Endothelial cell (in vitro differentiated cells): Measurements from ENCODE around the gene MND1. TPM values are rescaled to one million over a fixed set of nuclear protein-coding genes. Genes with fewer than 3 reads are reported as not detected.

Experiments used
- DNase-seq: peaks from one replicate; pipeline ENCODE4 v3.0.0; 2021; ENCODE audit warnings: low spot score
- H3K27ac Mint-ChIP-seq: one replicate; pipeline ENCODE4 v1.8.0; 2021; ENCODE audit warnings: mixed read lengths, inconsistent platforms; ENCODE audit not compliant: unreplicated experiment
- H3K27me3 Mint-ChIP-seq: one replicate; pipeline ENCODE4 v1.8.0; 2021; ENCODE audit warnings: mild to moderate bottlenecking, moderate library complexity, mixed read lengths, inconsistent platforms; ENCODE audit not compliant: unreplicated experiment
- H3K36me3 Mint-ChIP-seq: one replicate; pipeline ENCODE4 v1.8.0; 2021; ENCODE audit warnings: mild to moderate bottlenecking, low read depth, mixed read lengths, inconsistent platforms; ENCODE audit not compliant: unreplicated experiment
- H3K4me1 Mint-ChIP-seq: one replicate; pipeline ENCODE4 v1.8.0; 2021; ENCODE audit warnings: mild to moderate bottlenecking, mixed read lengths, inconsistent platforms; ENCODE audit not compliant: unreplicated experiment
- H3K4me3 Mint-ChIP-seq: one replicate; pipeline ENCODE4 v1.8.0; 2021; ENCODE audit warnings: mild to moderate bottlenecking, mixed read lengths, inconsistent platforms; ENCODE audit not compliant: unreplicated experiment
- H3K9me3 Mint-ChIP-seq: one replicate; pipeline ENCODE4 v1.8.0; 2021; ENCODE audit warnings: mixed read lengths, inconsistent platforms; ENCODE audit not compliant: unreplicated experiment
- total RNA-seq: library from RNA; stranded (reverse); fragmentation: NEBNext Ultra II Directional; extraction: Animal tissue kit (Norgen Biotek cat#: 25700); gene quantifications from one replicate; pipeline ENCODE4 v1.2.1, GENCODE V29; 2021; ENCODE audit not compliant: unreplicated experiment
- TF ChIP-seq, protein P1 (sequence below): fragments of 200-600 bp; sonication (generic); IDR thresholded peaks from one replicate; pipeline ENCODE4 v1.5.0; 2021; ENCODE audit warnings: antibody characterized with exemption; ENCODE audit not compliant: unreplicated experiment

Gene MND1
- total RNA-seq, 1 donor from 2014 or later = 5.5 TPM

DNA sequence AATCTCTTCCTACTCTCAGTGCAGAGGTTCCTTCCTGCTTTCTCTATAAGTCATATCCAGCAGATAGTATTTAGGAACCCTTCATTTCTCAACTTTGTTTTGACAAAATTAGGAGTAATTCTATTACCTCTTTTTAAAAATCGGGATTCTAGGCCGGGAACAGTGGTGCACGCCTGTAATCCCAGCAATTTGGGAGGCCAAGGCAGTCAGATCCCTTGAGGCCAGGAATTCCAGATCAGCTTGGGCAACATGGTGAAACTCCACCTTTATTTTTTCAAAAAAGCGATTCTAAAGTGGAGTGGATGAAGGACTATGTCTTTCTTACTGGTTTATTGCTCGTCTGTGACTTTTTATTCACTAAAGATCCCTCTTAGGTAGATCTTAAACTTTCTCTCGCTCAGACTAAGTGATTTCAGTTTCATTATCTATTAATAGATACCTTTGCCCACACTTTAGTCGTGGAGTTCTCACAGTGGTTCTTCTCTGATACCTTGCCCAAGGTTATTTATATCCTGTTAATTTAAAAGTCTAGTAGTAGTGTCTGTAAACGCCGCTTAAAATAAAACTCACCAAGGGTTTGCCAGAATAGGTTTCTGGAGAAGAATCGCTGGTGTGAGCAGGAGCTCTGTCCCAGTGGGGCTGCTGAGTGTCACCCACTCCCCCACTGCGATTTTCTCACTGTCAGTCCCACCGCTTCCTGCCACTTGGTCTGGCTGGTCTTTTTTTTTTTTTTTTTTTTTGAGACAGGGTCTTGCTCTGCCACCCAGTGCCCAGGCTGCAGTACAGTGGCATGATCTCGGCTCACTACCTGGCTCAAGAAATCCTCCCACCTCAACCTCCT lies 94.6 kb downstream of the MND1 start:
- TF ChIP-seq, protein P1, sequence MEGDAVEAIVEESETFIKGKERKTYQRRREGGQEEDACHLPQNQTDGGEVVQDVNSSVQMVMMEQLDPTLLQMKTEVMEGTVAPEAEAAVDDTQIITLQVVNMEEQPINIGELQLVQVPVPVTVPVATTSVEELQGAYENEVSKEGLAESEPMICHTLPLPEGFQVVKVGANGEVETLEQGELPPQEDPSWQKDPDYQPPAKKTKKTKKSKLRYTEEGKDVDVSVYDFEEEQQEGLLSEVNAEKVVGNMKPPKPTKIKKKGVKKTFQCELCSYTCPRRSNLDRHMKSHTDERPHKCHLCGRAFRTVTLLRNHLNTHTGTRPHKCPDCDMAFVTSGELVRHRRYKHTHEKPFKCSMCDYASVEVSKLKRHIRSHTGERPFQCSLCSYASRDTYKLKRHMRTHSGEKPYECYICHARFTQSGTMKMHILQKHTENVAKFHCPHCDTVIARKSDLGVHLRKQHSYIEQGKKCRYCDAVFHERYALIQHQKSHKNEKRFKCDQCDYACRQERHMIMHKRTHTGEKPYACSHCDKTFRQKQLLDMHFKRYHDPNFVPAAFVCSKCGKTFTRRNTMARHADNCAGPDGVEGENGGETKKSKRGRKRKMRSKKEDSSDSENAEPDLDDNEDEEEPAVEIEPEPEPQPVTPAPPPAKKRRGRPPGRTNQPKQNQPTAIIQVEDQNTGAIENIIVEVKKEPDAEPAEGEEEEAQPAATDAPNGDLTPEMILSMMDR = no peak
- no peak for DNase-seq
- Mint-ChIP-seq H3K27me3 (no peaks in the 10 kb centered on the region), H3K36me3 (no peaks in the 10 kb centered on the region), H3K27ac (no peak overlapping the region), H3K4me1 (no peaks in the 10 kb centered on the region), H3K9me3 (no peaks in the 10 kb centered on the region), H3K4me3 (no peak overlapping the region)

DNA sequence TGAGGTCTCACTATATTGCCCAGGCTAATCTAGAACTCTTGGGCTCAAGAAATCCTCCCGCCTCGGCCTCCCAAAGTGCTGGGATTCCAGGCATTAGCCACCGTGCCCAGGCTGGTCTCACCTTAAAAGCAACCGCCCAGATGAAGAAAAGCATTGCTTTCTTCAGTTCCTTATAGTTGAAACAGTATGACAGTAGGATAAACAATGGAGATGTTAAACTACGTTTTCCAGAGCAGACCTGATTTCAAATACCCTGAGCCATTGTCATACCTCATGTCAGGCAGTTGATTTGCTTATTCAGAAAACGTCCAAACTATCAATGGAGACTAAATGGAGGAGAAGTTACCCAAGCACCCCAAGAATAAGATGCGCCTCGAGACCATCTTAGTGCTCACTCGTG lies 95.3 kb downstream of the MND1 start:
- TF ChIP-seq, protein P1 = no peak
- no peak for DNase-seq
- Mint-ChIP-seq H3K36me3 (no peaks in the 10 kb centered on the region), H3K9me3 (no peaks in the 10 kb centered on the region), H3K27ac (no peak overlapping the region), H3K4me3 (no peak overlapping the region), H3K4me1 (no peaks in the 10 kb centered on the region), H3K27me3 (no peaks in the 10 kb centered on the region)

- H3K27ac Mint-ChIP-seq = no peak overlapping the region
- TF ChIP-seq, protein P1 = no peak
These were observed 96.0 kb downstream of the MND1 start for GRCh38 chr4:153440475-153440874.

GRCh38 chr4:153447175-153447905 lies 102.9 kb downstream of the MND1 start:
- no peak overlapping the region for H3K27ac Mint-ChIP-seq

More at GRCh38 chr4:153440475-153440874, 96.0 kb downstream of the MND1 start:
- Mint-ChIP-seq H3K36me3 (no peaks in the 10 kb centered on the region), H3K4me1 (no peaks in the 10 kb centered on the region), H3K4me3 (no peak overlapping the region), H3K27me3 (no peaks in the 10 kb centered on the region), H3K9me3 (no peaks in the 10 kb centered on the region)
- DNase-seq = no peak

More at GRCh38 chr4:153447175-153447905, 102.9 kb downstream of the MND1 start:
- no peak overlapping the region for H3K4me3 Mint-ChIP-seq
- H3K4me1 Mint-ChIP-seq = peaks cover 9% of the 10 kb centered on the region
- no peak for DNase-seq
- no peaks in the 10 kb centered on the region for H3K9me3 Mint-ChIP-seq
- no peaks in the 10 kb centered on the region for H3K27me3 Mint-ChIP-seq
- TF ChIP-seq, protein P1 = no peak
- H3K36me3 Mint-ChIP-seq = no peaks in the 10 kb centered on the region
